GM18519 (cell line): ENCODE data around the gene SLC66A1.

Source experiments
- ATAC-seq: cut with Tn5 transposase; IDR thresholded peaks from one replicate; pipeline ENCODE4 v1.9.1; 2021; ENCODE audit warnings: mild to moderate bottlenecking, moderate library complexity; ENCODE audit not compliant: unreplicated experiment, low FRiP score

The SLC66A1 gene

DNA sequence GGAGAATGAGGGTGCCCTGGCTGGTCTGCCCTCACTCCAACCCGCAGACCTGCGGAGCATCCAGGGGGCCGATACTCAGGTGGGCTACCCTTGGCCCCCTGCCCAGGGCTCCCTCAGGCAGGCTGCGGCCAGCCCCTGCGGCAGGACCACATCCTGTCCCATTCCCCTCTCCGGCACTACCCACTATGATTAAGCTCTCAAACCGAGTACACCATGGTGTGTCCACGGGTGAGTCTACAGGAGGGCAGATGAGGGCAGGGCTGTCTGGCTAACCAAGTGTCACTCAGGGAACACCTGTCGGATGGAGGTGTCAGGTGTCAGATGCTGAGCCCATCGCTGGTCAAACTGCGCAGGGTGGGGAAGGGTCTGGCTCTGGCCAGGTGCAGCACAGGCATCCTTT lies 47.2 kb downstream of the SLC66A1 start:
- ATAC-seq: no peak

DNA sequence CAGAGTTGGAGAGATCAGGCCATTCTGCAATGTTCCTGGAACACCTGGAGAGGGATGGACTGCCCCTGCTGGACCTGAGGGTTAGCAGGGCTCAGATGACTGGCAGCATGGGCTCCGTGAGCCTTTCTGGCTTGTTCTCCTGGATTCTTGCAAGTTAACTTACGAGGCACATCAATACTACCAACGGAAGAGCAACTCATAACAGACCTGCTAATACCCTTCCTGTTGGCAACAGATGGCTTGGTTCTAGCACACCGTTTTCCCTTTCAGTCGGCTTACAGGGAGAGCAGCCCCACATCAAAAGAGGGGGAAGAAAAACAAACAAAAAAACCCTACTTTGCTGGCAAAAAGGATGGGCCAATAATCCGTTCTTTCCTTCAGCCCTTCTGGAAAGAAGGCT lies 47.9 kb downstream of the SLC66A1 start:
- ATAC-seq: no peak

DNA sequence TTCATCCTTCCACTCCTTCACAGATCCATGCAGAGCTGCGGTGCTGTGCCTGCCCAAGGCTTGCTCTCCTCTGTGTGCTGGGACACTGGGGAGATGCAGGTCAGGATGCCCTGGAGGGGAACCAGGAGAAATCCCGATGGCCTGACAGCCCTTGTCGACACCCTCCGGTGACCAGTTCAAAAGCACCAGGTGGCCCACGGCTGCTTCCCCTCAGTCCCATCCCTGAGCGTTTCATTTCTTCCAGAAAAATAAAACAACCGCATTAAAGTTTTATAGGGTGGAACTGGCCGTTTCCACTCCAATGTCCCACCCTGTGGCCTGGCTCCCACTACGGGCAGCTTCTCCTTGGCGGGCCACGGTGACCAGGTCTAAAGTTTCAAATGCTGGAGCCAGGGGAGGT lies 48.3 kb downstream of the SLC66A1 start:
- no peak for ATAC-seq

DNA sequence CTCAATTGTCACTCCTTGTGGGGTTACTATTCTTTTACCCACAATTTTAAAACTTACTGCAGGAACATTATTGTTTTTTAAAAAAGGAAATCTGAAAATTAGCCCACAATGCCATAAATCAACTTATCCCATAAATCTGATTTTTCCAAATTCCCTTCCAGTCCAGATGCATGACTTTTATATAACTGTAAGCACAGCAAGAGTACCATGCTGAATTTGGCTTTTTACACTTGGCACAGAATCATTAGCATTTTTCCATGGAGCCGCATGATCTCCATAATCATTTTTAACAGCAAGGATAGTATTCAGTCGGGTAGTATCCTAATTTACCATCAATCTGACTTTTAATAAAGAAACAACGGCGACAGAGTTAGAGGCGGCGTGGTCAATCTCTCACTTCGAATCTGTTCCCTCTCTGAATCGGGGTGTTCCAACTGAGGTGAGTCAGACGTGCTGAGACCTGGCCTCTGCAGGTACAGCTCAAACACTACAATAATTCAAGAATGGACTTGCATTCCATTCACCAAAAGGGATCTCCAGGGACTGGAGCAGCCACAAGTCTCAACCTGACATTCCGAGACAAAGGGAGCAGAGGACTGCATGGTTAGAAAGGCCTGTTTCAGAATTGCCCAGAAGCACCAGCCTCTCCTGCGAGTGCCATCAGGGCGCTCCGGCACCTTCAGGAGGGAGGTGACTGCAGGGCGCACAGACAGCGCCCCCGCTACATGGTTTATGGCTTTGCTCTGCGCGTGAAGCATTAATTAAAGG lies 48.9 kb downstream of the SLC66A1 start:
- no peak for ATAC-seq

DNA sequence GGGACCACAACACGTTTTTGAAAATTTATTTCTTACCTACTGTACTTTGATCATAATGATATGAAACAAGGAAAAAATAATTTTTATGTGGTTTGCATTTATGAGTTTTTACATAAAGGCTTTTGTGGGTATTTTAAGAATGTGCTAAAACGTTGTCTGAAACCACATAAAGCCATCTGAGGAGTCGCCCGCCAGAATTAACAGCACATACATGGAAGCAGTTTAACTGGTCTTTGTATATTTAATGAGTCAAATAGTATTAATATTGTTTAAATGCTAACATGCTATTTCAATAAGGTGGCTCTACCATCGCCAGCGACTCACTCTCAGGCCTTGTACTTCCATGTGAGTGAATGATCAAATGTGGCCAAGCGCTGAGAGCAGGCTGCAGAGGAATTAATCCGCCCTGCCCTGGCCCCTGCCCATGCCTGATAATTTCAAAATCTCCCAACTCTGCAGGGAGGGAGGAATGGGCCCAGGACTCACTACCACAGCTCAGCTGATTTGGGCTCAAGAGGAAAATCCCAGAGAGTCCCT lies 49.6 kb downstream of the SLC66A1 start:
- ATAC-seq: no peak

DNA sequence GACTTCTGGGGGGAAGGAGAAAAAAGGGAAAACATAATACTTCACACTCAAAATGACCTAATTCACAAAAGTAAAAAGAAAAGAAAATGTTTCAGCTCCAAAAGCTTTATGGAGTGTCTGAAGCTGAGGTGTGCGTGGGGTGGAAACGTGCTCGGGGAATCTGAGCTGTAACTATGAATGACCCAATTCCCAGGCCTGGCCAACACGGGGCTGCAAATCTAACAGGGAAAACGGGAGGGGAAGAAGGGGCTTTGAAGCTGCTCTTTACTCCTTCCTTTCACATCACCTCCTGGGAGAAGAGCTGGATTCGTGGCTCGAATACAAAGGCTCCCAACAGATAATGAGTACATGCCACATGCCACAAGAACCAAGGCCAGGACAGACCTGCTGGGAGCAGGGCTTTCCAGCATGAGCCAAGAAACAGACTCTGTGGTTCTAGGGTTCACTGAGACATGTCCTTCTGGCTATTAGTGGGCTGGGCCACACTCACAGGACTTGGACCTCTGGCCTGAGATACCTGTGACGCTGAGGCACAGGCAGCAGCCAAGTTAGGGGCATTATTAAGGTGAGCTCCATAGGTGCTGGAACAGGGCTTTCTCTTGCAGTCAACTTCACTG lies 51.5 kb downstream of the SLC66A1 start:
- no peak for ATAC-seq

DNA sequence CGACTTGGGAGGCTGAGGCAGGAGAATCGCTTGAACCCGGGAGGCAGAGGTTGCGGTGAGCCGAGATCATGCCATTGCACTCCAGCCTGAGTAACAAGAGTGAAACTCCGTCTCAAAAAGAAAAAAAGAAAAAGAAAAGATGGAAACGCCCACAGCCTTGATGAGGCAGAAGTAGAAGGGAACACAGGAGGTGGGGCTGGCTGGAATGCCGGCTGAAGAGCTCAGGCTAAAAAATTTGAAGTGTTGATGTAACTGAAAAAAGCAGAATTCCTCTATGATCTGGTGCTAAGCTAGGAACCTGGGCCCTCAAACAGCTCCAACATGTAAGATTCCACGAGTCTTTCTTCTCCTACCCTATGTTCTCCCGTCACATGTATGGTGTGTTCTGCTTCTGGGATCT lies 53.6 kb downstream of the SLC66A1 start:
- no peak for ATAC-seq

DNA sequence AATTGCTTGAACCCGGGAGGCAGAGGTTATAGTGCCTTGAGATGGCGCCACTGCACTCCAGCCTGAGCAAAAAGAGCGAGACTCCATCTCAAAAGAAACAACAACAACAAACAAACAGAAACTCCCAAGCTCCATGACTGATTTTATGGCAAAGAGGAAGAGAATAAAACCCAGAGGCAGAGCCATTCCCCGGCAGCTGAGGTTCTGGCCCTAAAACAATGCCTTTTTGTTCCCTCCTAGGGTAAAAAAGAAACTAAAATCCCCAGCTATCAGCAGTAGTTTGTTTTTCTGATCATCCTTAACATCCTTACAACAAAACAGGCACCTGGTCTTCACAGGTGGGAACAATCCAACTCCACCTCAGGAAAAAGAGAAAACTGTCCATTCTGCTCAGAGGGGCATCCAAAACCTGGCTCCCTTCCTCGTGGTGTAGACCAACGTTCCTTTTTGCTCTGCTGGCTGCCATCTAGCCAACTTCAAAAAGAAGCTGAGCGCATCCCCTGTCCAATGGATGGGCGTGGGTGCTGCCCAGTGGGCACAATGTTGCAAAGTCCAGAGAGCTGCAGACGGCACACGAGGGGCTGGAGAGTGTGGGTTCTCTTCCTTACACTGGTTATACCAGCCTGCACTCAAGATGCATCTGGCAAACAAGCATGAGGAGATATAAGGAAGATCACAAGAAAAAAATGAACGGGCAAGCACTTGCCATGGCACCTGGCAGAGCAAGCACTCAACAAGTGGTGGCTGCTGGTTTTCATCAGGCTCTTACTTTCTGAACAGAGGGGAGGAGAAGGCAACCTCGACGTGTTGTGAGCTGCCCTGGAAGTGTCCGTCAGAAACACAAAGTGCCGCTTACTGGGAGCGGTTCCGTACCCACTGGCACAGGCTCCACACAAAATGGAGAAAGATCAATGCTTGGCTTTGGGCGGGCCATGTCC lies 54.7 kb downstream of the SLC66A1 start:
- ATAC-seq: no peak

DNA sequence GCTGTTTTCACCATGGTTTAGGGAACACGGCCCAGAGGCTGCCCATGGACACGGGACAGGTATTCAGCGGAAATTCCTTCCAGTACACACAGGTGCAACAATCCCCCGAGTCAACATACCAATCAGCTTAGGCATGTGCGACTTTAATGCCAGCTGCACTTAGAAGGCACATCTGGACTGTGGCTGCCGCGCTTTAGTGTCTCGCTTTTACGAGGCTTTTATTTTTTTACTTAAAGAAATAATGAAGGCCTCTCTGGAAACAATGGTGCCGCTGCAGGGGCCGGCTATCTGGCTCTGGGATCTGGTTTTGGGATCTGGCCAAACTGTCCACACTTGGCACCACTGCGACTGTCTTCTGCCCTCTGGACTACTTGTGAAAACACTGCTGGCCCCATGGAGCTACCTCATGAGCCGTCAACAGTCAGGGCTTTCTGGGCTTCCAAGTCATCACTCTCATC lies 55.5 kb downstream of the SLC66A1 start:
- no peak for ATAC-seq

DNA sequence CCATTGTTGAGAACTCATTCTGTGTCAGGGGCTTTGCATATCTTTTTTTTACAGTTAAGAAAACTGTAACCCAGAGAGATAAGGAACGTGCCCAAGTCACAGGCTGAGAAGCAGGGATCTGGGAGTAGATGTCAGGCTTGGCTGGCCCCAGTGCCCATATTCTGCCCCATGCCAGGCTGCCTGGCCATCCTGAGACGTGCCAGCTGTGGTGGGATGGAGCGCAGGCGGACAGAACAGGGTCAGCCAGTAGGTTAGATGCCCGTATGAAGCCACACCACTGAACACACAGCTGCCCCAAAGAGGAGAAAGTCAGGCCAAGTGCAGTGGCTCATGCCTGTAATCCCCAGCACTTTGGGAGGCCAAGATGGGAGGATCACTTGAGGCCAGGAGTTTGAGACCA lies 55.9 kb downstream of the SLC66A1 start:
- ATAC-seq: no peak

DNA sequence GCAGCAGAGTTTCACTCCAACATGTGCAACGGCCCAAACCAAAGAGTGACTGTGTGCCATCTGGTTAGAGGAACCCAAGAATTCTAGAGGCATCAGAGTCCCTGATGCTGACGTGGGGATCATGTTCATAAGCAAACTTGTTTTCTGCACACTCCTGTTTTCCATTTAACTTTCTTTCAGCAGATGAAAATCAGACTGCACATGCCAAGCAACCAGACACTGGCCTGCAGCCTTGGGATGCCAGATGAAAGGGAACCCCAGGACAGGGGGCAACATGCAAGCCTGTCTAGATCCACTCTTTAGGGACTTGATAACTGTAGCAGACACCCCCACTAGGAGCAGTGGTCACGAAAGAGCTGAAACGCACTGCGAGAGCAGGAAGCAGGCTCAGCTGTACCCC lies 56.8 kb downstream of the SLC66A1 start:
- no peak for ATAC-seq

DNA sequence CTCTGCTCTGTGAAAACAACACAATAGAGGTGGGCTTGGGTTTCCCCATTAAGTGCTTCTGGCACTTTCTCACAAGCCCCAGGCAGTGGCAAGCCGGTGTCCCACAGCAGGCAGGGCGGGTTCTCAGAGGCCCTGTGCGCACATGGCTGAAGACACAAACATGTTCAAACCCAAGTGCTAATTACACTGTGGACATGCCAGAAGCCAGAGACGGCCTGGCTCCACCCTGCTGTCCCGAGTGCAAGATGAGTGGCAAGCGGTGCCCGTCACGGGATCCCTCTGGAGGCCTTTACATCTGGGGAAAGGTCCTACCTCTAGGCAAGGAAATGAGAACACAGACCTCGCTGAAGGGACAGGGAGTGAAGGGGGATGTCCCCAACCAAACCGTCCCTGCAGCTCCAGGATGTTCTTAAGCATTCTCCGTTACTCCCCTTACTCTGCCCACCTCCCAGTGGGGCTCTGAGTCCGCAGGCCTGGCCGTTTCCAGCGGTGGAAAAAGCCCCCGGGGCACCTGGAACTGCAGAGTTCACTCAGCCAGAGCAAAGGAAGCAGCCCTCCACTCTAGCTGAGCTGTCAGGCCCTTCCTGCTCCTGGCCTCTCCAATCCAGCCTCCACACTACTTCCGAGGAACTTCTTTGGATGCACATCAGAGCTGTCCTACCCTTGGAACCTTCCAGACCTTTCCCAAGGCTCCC lies 57.4 kb downstream of the SLC66A1 start:
- no peak for ATAC-seq

DNA sequence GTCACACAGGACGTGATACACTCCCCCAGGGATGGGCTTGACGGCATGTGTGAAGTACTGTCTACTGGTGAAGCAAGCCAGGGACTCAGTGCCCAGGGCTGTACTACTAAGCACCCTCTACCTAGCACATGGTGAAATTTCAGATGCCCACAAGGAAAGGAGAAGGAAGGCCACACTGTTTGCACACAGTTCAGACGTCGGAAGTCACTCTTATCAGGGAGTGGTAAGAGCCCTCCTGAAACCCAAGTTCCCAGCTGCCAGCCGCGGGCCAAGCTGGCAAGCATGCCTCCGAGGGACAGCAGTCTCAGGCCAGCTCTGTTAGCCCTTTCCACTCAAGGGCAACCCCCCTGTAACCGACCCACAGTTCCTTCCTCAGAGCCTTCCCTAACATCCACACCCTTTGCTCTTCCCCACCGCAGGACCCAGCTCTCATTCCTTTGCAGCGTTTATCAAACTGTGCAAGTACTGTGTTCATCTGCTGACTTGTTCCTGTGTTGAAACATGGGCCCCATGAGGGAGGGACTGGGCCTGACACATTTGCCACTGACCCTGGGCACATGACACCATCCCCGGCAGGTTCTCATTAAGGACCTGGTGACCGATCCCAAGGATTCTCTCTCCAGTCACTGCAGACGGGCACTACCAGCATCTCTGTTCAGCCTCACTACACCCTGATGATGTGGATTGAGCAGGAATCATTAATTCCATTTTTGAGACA lies 58.5 kb downstream of the SLC66A1 start:
- ATAC-seq: no peak

DNA sequence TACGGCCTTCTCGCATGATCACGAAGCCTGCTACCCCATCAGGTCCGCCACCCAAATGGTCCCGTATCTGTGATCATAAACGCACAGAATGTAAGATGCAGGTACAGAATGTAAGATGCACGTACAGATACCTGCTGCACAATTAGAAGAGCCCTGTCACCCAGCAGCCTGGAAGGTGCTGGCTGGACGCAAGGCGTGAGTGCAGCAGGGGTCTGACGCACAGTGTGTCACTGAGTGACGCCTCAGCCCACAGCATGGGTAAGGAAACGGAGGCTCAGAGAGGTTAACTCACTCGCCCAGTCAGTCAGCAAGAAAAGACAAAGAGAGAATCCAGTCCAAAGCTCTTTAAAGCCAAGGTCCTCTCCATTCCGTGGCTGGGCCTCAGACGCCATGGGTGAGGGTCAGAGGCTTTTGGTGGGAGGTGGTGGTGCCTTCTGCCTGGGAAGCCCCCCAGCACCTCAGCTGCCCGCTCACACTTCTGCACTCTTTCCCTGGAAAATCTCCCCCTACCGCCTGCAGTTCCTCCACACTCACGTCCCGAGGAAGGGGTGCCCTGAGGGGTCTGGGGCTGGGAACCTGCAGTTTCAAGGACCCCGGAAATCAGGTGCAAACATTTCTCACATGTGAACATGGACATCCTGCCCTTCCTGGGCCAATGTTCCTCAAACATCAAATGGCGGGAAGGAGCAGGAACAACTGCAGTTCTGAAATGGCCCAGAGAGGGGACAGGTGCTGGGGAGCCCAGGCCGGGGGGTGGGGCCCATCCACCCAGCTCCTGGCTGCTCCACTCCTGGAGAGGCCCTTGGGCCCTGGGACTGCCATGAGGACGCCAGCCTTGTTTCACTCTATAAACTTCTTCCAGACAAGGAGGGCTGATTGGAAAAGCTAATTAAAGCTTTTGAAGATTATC lies 59.4 kb downstream of the SLC66A1 start:
- ATAC-seq: no peak

DNA sequence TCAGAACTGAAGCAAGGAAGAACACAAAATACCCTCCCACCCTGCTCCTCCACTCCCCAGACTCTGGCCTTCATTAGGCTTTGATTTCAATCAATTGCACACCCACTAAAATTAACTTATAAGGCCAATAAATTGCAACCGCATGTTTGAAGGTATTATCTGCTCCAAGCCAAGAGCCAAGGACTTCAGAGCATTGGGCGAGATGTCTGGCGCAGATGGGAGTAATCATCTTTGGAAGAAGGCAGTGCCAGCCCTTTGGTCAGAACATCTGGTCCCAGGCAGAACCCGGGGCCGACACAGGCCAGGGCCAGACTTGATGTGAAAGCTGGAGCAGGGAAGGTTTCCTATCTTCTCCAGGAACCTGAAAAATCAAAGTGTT lies 60.0 kb downstream of the SLC66A1 start:
- no peak for ATAC-seq

DNA sequence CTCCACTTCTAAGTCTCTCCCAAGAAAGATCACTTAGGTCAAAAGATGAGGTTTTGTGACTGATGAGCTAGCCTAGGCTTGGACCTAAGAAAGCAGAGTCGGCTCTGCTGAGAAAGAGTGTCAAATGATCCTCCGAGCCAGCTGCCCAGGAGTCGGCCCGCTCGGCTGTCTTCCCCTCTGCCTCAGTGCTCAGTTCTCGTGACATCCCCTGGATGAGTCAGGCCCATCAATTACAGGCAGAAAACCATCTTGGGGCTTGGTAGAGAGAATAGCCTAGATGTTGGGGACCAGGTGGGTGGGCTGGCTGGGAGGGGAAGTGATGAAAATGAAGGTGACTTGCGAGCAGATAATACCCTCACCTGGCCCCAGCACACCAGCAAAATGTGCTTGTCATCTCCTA lies 60.5 kb downstream of the SLC66A1 start:
- no peak for ATAC-seq

DNA sequence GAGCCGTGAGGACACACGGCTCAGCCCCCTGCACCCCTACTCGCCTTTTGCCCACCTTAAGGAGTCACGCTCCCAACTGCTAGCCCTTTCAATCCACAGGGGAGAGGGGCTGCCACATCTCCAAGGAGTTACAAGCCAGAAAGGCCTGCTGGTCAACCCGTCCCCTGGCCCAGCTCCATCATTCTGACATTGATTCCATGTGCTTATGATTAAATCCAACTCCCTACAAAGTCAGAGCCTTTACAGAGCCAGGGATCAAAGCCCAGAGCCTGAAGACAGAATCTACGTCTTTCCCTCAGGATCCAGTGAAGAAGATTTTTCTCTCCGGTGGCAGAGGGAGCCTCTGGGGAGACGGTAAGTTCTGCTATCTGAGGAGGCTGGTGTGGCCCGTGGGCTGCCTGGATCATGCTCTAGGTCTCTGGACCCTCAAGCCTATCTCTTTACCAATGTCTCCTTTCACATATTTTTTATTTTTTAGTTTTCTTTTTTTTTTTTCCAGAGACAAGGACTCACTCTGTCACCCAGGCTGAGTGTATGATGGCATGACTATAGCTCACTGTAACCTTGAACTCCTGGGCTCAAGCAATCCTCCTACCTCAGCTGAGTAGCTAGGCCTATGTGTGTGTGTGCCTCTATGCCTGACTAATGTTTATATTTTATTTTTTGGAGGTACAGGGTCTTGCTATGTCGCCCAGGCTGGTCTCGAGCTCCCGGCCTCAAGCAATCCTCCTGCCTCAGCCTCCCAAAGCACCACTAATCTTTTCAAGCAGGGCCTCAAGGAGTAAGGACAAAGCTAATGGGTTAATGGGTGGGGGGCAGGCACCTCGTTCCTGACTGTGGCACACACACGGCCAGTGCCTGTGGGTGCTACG lies 61.3 kb downstream of the SLC66A1 start:
- ATAC-seq: no peak
